Omental fat pad (tissue), 4 donors: ENCODE results near the gene GSE1. TPM values are rescaled to one million over a fixed set of nuclear protein-coding genes. Genes with fewer than 3 reads are reported as not detected.

ENCODE experiments used
- ATAC-seq: fragments of 150-250 bp; one replicate; pipeline ENCODE4 v1.9.1; 2016; ENCODE audit warnings: mild to moderate bottlenecking, moderate library complexity; ENCODE audit not compliant: low FRiP score
- DNase-seq: peaks from one replicate; pipeline ENCODE4 v3.0.0-alpha.2; 2019; ENCODE audit warnings: low spot score
- total RNA-seq, 4 donors: library from RNA; depleted of rRNA; stranded (reverse); fragments of >200 nt; gene quantifications; one replicate each; pipeline ENCODE4 v1.1.0, GENCODE V29; 2016
- TF ChIP-seq, protein P1 (sequence below), 3 donors: fragments of 450-650 bp; IDR thresholded peaks; one replicate each; pipeline ENCODE4 v1.5.1; 2016 to 2017; ENCODE audit warnings: antibody characterized with exemption in 3 of 3, mild to moderate bottlenecking in 3 of 3, moderate library complexity in 2 of 3

GSE1 gene
- total RNA-seq, 4 donors from 2014 or later: 50.9 to 181 (median 90.9) TPM

DNA sequence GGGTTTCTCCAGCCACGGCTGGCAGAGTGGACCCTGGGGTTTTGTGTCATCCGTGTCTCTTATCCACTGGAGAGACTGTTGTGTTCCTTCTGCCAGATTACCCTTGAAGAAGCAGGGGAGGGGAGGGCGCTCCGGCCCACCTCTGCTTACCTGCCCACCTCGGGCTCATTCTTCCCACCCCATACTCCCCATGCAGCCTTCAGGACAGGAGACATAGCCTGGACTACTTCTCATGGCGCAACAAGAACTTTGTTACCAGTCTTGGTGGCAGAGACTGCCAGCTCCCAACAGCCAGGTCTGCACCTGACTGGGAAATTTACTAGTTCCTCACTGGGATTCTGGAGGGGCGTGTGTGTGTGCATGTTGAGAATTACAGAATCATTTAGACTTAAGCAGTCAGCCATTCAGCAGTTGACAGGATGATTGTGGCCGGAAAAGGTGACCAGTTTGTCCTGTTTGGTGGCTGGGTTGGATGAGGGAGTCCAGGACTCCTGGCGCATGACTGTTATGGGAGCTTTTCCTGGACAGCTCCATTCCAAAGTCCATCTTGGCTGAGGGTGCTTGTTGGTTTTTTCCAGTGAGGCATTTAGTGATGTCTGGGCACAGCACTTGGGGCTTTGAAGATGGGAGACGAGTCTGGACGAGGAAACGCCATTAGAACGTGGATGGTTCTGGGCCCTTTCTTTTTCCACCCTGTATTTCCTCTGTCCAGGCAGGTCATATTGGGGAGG is 8.7 kb downstream of the GSE1 start:
- DNase-seq (no peak), ATAC-seq (no peak)
- TF ChIP-seq, protein P1, sequence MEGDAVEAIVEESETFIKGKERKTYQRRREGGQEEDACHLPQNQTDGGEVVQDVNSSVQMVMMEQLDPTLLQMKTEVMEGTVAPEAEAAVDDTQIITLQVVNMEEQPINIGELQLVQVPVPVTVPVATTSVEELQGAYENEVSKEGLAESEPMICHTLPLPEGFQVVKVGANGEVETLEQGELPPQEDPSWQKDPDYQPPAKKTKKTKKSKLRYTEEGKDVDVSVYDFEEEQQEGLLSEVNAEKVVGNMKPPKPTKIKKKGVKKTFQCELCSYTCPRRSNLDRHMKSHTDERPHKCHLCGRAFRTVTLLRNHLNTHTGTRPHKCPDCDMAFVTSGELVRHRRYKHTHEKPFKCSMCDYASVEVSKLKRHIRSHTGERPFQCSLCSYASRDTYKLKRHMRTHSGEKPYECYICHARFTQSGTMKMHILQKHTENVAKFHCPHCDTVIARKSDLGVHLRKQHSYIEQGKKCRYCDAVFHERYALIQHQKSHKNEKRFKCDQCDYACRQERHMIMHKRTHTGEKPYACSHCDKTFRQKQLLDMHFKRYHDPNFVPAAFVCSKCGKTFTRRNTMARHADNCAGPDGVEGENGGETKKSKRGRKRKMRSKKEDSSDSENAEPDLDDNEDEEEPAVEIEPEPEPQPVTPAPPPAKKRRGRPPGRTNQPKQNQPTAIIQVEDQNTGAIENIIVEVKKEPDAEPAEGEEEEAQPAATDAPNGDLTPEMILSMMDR (IDR thresholded peaks at IDR 0.05): no peak

DNA sequence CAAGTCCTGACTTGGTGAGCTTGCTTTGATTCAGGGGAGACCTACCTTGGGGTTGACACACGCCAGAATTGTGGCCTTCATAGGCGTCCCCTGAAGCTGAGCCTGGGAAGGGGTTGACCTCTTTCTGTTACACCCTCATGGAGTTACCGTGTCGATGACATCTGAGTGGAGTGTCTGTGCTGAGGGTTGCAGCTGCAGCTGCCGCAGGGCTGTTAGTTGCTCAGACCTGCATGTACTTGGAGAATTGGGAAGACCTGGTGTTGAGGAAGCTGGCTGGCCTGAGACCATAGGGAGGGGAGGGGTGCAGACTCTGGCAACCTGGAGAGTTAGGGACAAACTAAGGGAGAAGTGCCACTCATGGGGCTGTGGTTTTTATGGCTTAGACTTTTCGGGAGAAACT is 9.6 kb downstream of the GSE1 start:
- no peak for DNase-seq
- ATAC-seq: no peak
- TF ChIP-seq, protein P1 (IDR thresholded peaks at IDR 0.05): no peak

DNA sequence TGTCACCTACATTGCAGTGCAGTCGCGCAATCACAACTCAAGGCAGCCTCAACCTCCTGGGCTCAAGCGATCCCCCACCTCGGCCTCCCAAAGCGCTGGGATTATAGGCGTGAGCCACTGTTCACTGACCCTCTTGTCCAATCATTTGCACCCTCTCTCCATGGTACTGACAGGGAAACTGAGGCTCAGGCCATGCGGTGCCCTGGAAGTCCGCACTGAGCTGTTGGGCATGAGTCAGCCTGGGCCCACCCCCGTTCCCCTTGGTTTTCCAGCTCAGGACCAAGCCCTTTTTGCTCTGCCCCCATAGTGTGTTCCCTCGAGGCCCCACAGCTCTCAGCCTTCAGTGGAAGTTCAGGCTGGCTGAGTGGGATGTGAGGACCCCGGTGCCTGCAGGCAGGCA is 10.1 kb downstream of the GSE1 start:
- no peak for ATAC-seq
- TF ChIP-seq, protein P1 (IDR thresholded peaks at IDR 0.05): no peak
- no peak for DNase-seq

DNA sequence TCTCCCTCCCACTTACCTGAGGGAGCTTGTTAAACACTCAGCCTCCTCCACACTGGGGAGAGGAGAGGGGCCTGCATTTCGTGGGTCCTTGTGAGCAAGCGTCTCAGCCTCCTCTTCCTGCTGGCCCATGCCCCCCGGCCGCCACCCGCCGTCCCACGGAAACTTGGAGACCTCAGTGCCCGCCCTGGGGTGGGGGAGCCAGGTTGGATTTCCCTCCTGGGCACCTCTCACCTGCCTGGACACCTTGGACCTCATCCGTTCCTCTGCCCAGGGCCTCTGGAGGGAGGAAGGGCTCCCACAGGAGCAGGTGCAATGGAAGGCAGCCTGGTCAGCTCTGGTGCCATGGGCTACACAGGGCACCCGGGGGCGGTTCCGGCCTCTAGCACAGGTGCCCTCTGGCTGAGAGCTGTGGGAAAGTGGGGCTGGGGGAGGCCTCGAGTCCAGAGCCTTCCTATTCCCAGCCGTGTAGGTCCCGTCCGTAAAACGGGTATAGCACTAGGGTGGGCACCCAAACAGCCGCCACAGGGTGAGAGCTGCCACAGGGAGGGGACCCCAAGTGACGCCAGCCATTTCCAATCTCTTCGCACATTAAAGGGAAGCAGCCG is 11.0 kb downstream of the GSE1 start:
- no peak for ATAC-seq
- TF ChIP-seq, protein P1 (IDR thresholded peaks at IDR 0.05): no peak
- DNase-seq: no peak

GRCh38 chr16:85624646-85625045 is 11.5 kb downstream of the GSE1 start:
- ATAC-seq: no peak
- DNase-seq: no peak
- TF ChIP-seq, protein P1 (IDR thresholded peaks at IDR 0.05): no peak

GRCh38 chr16:85625053-85625452 is 11.9 kb downstream of the GSE1 start:
- TF ChIP-seq, protein P1 (IDR thresholded peaks at IDR 0.05): no peak
- ATAC-seq (no peak), DNase-seq (no peak)
